Inflammatory macrophage treated with lipopolysaccharide for 4 hours (primary cell): ENCODE measurements around the gene AFF1.
"Not testable (repeated sequence)": the region's sequence is repeated elsewhere in the genome, so short reads cannot be mapped to it uniquely, and the experiment has no call there.

Experiments
- DNase-seq: peaks from one replicate; pipeline ENCODE4 v3.0.0-alpha.2; 2020

Gene AFF1

GRCh38 chr4:86978709-86979108 is 43.9 kb downstream of the AFF1 start:
- DNase-seq: no peak

- DNase-seq: no peak
These were observed 45.4 kb downstream of the AFF1 start for GRCh38 chr4:86980230-86980629.

GRCh38 chr4:86981789-86982188 is 47.0 kb downstream of the AFF1 start:
- DNase-seq: peak; percentile 90

GRCh38 chr4:86985852-86986251 is 51.0 kb downstream of the AFF1 start:
- not testable (repeated sequence) for DNase-seq

GRCh38 chr4:86989658-86990057 is 54.8 kb downstream of the AFF1 start:
- not testable (repeated sequence) for DNase-seq

- no peak for DNase-seq
These were observed 55.7 kb downstream of the AFF1 start for GRCh38 chr4:86990510-86990909.

- DNase-seq: no peak
These were observed 57.2 kb downstream of the AFF1 start for GRCh38 chr4:86991994-86992393.

- no peak for DNase-seq
These were observed 59.3 kb downstream of the AFF1 start for GRCh38 chr4:86993909-86994681.

GRCh38 chr4:86994686-86995085 is 59.9 kb downstream of the AFF1 start:
- no peak for DNase-seq

GRCh38 chr4:86996510-86996909 is 61.7 kb downstream of the AFF1 start:
- not testable (repeated sequence) for DNase-seq

GRCh38 chr4:86999136-86999643 is 64.4 kb downstream of the AFF1 start:
- DNase-seq: no peak

GRCh38 chr4:87002682-87003043 is 67.9 kb downstream of the AFF1 start:
- no peak for DNase-seq

- DNase-seq: no peak
These were observed 68.5 kb downstream of the AFF1 start for GRCh38 chr4:87003266-87003665.

GRCh38 chr4:87005369-87005689 is 70.5 kb downstream of the AFF1 start:
- DNase-seq: no peak

GRCh38 chr4:87005690-87006425 is 71.0 kb downstream of the AFF1 start:
- DNase-seq: peak; percentile 83

- DNase-seq: peak; percentile 94
These were observed 71.5 kb downstream of the AFF1 start for GRCh38 chr4:87006426-87006675.

GRCh38 chr4:87006676-87007527 is 72.1 kb downstream of the AFF1 start:
- DNase-seq: peak; percentile 93

GRCh38 chr4:87007528-87008446 is 73.0 kb downstream of the AFF1 start:
- peak; percentile 56 for DNase-seq

- peak; percentile 63 for DNase-seq
These were observed 74.4 kb downstream of the AFF1 start for GRCh38 chr4:87009095-87009648.

GRCh38 chr4:87010192-87010591 is 75.4 kb downstream of the AFF1 start:
- no peak for DNase-seq

- peak; percentile 88 for DNase-seq
These were observed 76.7 kb downstream of the AFF1 start for GRCh38 chr4:87011340-87012034.
